ENCODE measurements around the gene DESI2. TPM values are rescaled to one million over a fixed set of nuclear protein-coding genes. Genes with fewer than 3 reads are reported as not detected.

DESI2 gene
- total and polyA plus RNA-seq, 4 experiments from 2014 or later, result 13.0 to 22.8 (median 18.9) TPM

GRCh38 chr1:244626709-244627108, 26.2 kb upstream of the DESI2 start:
- no peaks in the 10 kb centered on the region for H3K36me3 Mint-ChIP-seq
- CTCF ChIA-PET (ENCODE audit: partially characterized antibody), result interaction anchor here (1.9 kb wide), 1 partner anchor 22 kb away, joined by 8 read pairs; no protein-coding TSS in a partner anchor
- Histone ChIP-seq H3K9me3 (ENCODE audit: control insufficient read depth in 1 of 2, low read length in 2 of 2) (no peaks in the 10 kb centered on the region), H3K27me3 (ENCODE audit: insufficient read depth, low read length) (no peaks in the 10 kb centered on the region), H3K36me3 (ENCODE audit: insufficient read depth, low read length) (no peaks in the 10 kb centered on the region), H3K4me3 (ENCODE audit: low read length in 2 of 2) (no peak overlapping the region), H3K27ac (ENCODE audit: low read depth, low read length) (no peak overlapping the region), H3K4me1 (ENCODE audit: insufficient read depth, low read length) (no peaks in the 10 kb centered on the region)
- H3K4me3 Mint-ChIP-seq, result no peak overlapping the region
- peaks cover 6 to 16% of the 10 kb centered on the region in 2 donors for H3K27me3 Mint-ChIP-seq
- no peak overlapping the region for H3K27ac Mint-ChIP-seq
- intact Hi-C loops (cut with micrococcal nuclease), result no loop called here
- H3K9me3 Mint-ChIP-seq, result no peaks in the 10 kb centered on the region
- no peaks in the 10 kb centered on the region for H3K4me1 Mint-ChIP-seq
- no peak for DNase-seq
- POLR2A ChIA-PET (ENCODE audit: partially characterized antibody), result no interaction called here

GRCh38 chr1:244628789-244629188, 24.1 kb upstream of the DESI2 start:
- DNase-seq, result no peak
- H3K36me3 Mint-ChIP-seq, result no peaks in the 10 kb centered on the region
- H3K4me1 ChIP-seq (ENCODE audit: insufficient read depth, low read length), result no peaks in the 10 kb centered on the region
- H3K4me1 Mint-ChIP-seq, result no peaks in the 10 kb centered on the region
- no peaks in the 10 kb centered on the region for H3K27me3 ChIP-seq (ENCODE audit: insufficient read depth, low read length)
- no peaks in the 10 kb centered on the region for H3K9me3 Mint-ChIP-seq
- H3K4me3 ChIP-seq (ENCODE audit: low read length in 2 of 2), result no peak overlapping the region
- CTCF ChIA-PET (ENCODE audit: partially characterized antibody), result interaction anchor here (1.0 to 1.9 kb wide), 4 partner anchors 24 to 414 kb away, joined by 3 to 8 read pairs (median 4); no protein-coding TSS in a partner anchor
- H3K9me3 ChIP-seq (ENCODE audit: control insufficient read depth in 1 of 2, low read length in 2 of 2), result no peaks in the 10 kb centered on the region
- H3K27ac Mint-ChIP-seq, result no peak overlapping the region
- H3K36me3 ChIP-seq (ENCODE audit: insufficient read depth, low read length), result no peaks in the 10 kb centered on the region
- peaks cover 6 to 18% of the 10 kb centered on the region in 2 donors for H3K27me3 Mint-ChIP-seq
- H3K27ac ChIP-seq (ENCODE audit: low read depth, low read length), result no peak overlapping the region
- intact Hi-C loops (cut with micrococcal nuclease), result no loop called here
- POLR2A ChIA-PET (ENCODE audit: partially characterized antibody), result no interaction called here
- H3K4me3 Mint-ChIP-seq, result no peak overlapping the region

- Histone ChIP-seq H3K4me3 (ENCODE audit: low read length in 2 of 2) (no peak overlapping the region), H3K36me3 (ENCODE audit: insufficient read depth, low read length) (no peaks in the 10 kb centered on the region), H3K4me1 (ENCODE audit: insufficient read depth, low read length) (no peaks in the 10 kb centered on the region), H3K27ac (ENCODE audit: low read depth, low read length) (no peak overlapping the region), H3K27me3 (ENCODE audit: insufficient read depth, low read length) (no peaks in the 10 kb centered on the region), H3K9me3 (ENCODE audit: control insufficient read depth in 1 of 2, low read length in 2 of 2) (no peaks in the 10 kb centered on the region)
- POLR2A ChIA-PET (ENCODE audit: partially characterized antibody), result no interaction called here
- Mint-ChIP-seq H3K4me1 (no peaks in the 10 kb centered on the region), H3K9me3 (no peaks in the 10 kb centered on the region), H3K27ac (no peak overlapping the region), H3K27me3 (peaks cover 0 to 9% of the 10 kb centered on the region in 2 donors), H3K36me3 (no peaks in the 10 kb centered on the region), H3K4me3 (no peak overlapping the region)
- DNase-seq, result no peak
- CTCF ChIA-PET (ENCODE audit: partially characterized antibody), result no interaction called here
- intact Hi-C loops (cut with micrococcal nuclease), result no loop called here
These were observed 19.8 kb upstream of the DESI2 start for GRCh38 chr1:244633140-244633539.

- H3K36me3 Mint-ChIP-seq, result no peaks in the 10 kb centered on the region
- no peaks in the 10 kb centered on the region for H3K36me3 ChIP-seq (ENCODE audit: insufficient read depth, low read length)
- intact Hi-C loops (cut with micrococcal nuclease), result no loop called here
- no peaks in the 10 kb centered on the region for H3K9me3 ChIP-seq (ENCODE audit: control insufficient read depth in 1 of 2, low read length in 2 of 2)
- H3K27me3 ChIP-seq (ENCODE audit: insufficient read depth, low read length), result no peaks in the 10 kb centered on the region
- H3K4me3 ChIP-seq (ENCODE audit: low read length in 2 of 2), result no peak overlapping the region
- peaks cover 0 to 8% of the 10 kb centered on the region in 2 donors for H3K27me3 Mint-ChIP-seq
- no peak for DNase-seq
- H3K4me3 Mint-ChIP-seq, result no peak overlapping the region
- no peak overlapping the region for H3K27ac ChIP-seq (ENCODE audit: low read depth, low read length)
- no peaks in the 10 kb centered on the region for H3K4me1 ChIP-seq (ENCODE audit: insufficient read depth, low read length)
- H3K4me1 Mint-ChIP-seq, result no peaks in the 10 kb centered on the region
- CTCF ChIA-PET (ENCODE audit: partially characterized antibody), result interaction anchor here (1.5 to 2.4 kb wide), 2 partner anchors 10 to 30 kb away, joined by 5 to 8 read pairs; no protein-coding TSS in a partner anchor
- no peaks in the 10 kb centered on the region for H3K9me3 Mint-ChIP-seq
- POLR2A ChIA-PET (ENCODE audit: partially characterized antibody), result no interaction called here
- H3K27ac Mint-ChIP-seq, result no peak overlapping the region
These were observed 18.4 kb upstream of the DESI2 start for GRCh38 chr1:244634546-244634945.

- Histone ChIP-seq H3K4me3 (ENCODE audit: low read length in 2 of 2) (no peak overlapping the region), H3K4me1 (ENCODE audit: insufficient read depth, low read length) (no peaks in the 10 kb centered on the region), H3K9me3 (ENCODE audit: control insufficient read depth in 1 of 2, low read length in 2 of 2) (no peaks in the 10 kb centered on the region), H3K27me3 (ENCODE audit: insufficient read depth, low read length) (no peaks in the 10 kb centered on the region), H3K36me3 (ENCODE audit: insufficient read depth, low read length) (no peaks in the 10 kb centered on the region), H3K27ac (ENCODE audit: low read depth, low read length) (no peak overlapping the region)
- Mint-ChIP-seq H3K9me3 (no peaks in the 10 kb centered on the region), H3K27me3 (peaks cover 0 to 7% of the 10 kb centered on the region in 2 donors), H3K4me1 (no peaks in the 10 kb centered on the region), H3K4me3 (no peak overlapping the region), H3K36me3 (no peaks in the 10 kb centered on the region), H3K27ac (no peak overlapping the region)
- no peak for DNase-seq
- intact Hi-C loops (cut with micrococcal nuclease), result no loop called here
- ChIA-PET CTCF (ENCODE audit: partially characterized antibody) (interaction anchor here (2.4 kb wide), 1 partner anchor 32 kb away, joined by 8 read pairs; no protein-coding TSS in a partner anchor), POLR2A (ENCODE audit: partially characterized antibody) (no interaction called here)
These were observed 16.3 kb upstream of the DESI2 start for GRCh38 chr1:244636488-244637259.

GRCh38 chr1:244639561-244639960, 13.4 kb upstream of the DESI2 start:
- Mint-ChIP-seq H3K4me1 (no peaks in the 10 kb centered on the region), H3K27ac (no peak overlapping the region), H3K27me3 (peaks cover 2 to 9% of the 10 kb centered on the region in 2 donors), H3K36me3 (no peaks in the 10 kb centered on the region), H3K4me3 (no peak overlapping the region), H3K9me3 (no peaks in the 10 kb centered on the region)
- CTCF ChIA-PET (ENCODE audit: partially characterized antibody), result interaction anchor here (0.8 to 1.9 kb wide), 3 partner anchors 35 to 157 kb away, joined by 4 to 6 read pairs (median 5); no protein-coding TSS in a partner anchor
- Histone ChIP-seq H3K27me3 (ENCODE audit: insufficient read depth, low read length) (no peaks in the 10 kb centered on the region), H3K4me3 (ENCODE audit: low read length in 2 of 2) (no peak overlapping the region), H3K4me1 (ENCODE audit: insufficient read depth, low read length) (no peaks in the 10 kb centered on the region), H3K36me3 (ENCODE audit: insufficient read depth, low read length) (no peaks in the 10 kb centered on the region), H3K27ac (ENCODE audit: low read depth, low read length) (no peak overlapping the region), H3K9me3 (ENCODE audit: control insufficient read depth in 1 of 2, low read length in 2 of 2) (no peaks in the 10 kb centered on the region)
- POLR2A ChIA-PET (ENCODE audit: partially characterized antibody), result no interaction called here
- no peak for DNase-seq
- intact Hi-C loops (cut with micrococcal nuclease), result no loop called here

GRCh38 chr1:244640917-244641316, 12.0 kb upstream of the DESI2 start:
- intact Hi-C loops (cut with micrococcal nuclease), result no loop called here
- Histone ChIP-seq H3K27ac (ENCODE audit: low read depth, low read length) (no peak overlapping the region), H3K27me3 (ENCODE audit: insufficient read depth, low read length) (no peaks in the 10 kb centered on the region), H3K9me3 (ENCODE audit: control insufficient read depth in 1 of 2, low read length in 2 of 2) (no peaks in the 10 kb centered on the region), H3K4me1 (ENCODE audit: insufficient read depth, low read length) (no peaks in the 10 kb centered on the region), H3K36me3 (ENCODE audit: insufficient read depth, low read length) (no peaks in the 10 kb centered on the region), H3K4me3 (ENCODE audit: low read length in 2 of 2) (no peak overlapping the region)
- H3K27ac Mint-ChIP-seq, result no peak overlapping the region
- no peaks in the 10 kb centered on the region for H3K36me3 Mint-ChIP-seq
- DNase-seq, result no peak
- no peaks in the 10 kb centered on the region for H3K9me3 Mint-ChIP-seq
- no peak overlapping the region for H3K4me3 Mint-ChIP-seq
- ChIA-PET POLR2A (ENCODE audit: partially characterized antibody) (no interaction called here), CTCF (ENCODE audit: partially characterized antibody) (no interaction called here)
- no peaks in the 10 kb centered on the region for H3K4me1 Mint-ChIP-seq
- H3K27me3 Mint-ChIP-seq, result peaks cover 2 to 11% of the 10 kb centered on the region in 2 donors

Measured in CD4-positive, alpha-beta memory T cell (primary cell).